Prostate gland (tissue), 2 donors: Measurements from ENCODE around the gene RGS7.

Experiments used
- CTCF ChIP-seq, 4 experiments: fragments of 200-600 bp in 2 of 4; fragments of 450-650 bp in 2 of 4; sonication (generic) in 2 of 4; IDR thresholded peaks; 1 replicate in 3 of 4; 2 replicates in 1 of 4; pipeline ENCODE4 v1.5.1; 2016 to 2019; ENCODE audit warnings: antibody characterized with exemption in 4 of 4, mild to moderate bottlenecking in 2 of 4, moderate library complexity in 2 of 4
- POLR2A ChIP-seq: fragments of 450-650 bp; IDR thresholded peaks from one replicate; pipeline ENCODE4 v1.6.1; 2016; ENCODE audit warnings: antibody characterized with exemption, mild to moderate bottlenecking

GRCh38 chr1:240888039-240888786 is 468.8 kb downstream of the RGS7 start:
- peak in 2 of 4 experiments; percentile 47 to 49 for TF ChIP-seq CTCF (IDR thresholded peaks at IDR 0.05)
- no peak for TF ChIP-seq POLR2A
